K562 (cell line): ENCODE measurements around the gene ZNF763. TPM values are rescaled to one million over a fixed set of nuclear protein-coding genes. Genes with fewer than 3 reads are reported as not detected.

Experiments used
- ATAC-seq: fragments of 200-7000 bp; cut with Tn5 transposase; 3 replicates; pipeline ENCODE4 v1.9.1; 2020; ENCODE audit warnings: moderate library complexity
- BruUV-seq: library from RNA; stranded (reverse); fragments of 400-500 nt; replicated peaks from 2 replicates; lab custom pipeline; 2021; lab: Mats Ljungman, UMichigan
- CTCF ChIA-PET: fragments of 300-600 bp; formaldehyde crosslinking; extraction: SDS; loops from one replicate; lab custom pipeline; 2021; ENCODE audit warnings: low intra/inter-chr PET ratio; lab: Yijun Ruan, JAX
- POLR2A ChIA-PET: fragments of 300-600, 350-650 bp; sonication (Branson Sonifier 250); formaldehyde crosslinking; extraction: SDS; loops from one replicate; lab custom pipeline; 2021; ENCODE audit warnings: antibody characterized with exemption, inconsistent platforms; lab: Yijun Ruan, JAX
- DNase-seq, 4 experiments: peaks; one replicate each; pipeline versions ENCODE4 v3.0.0 to v3.0.0-alpha.2; 2011 to 2018; ENCODE audit warnings: low spot score in 3 of 4, mixed read lengths in 3 of 4; ENCODE audit errors: extremely low read depth in 1 of 4
- FAIRE-seq: peaks from 2 replicates; lab custom pipeline; 2011; peaks lifted over from hg19 to GRCh38; lab: Jason Lieb, UNC
- H2AFZ ChIP-seq: 2 replicates; pipeline ENCODE4 v1.6.0; 2011; ENCODE audit warnings: low read depth, low read length, control low read depth, inconsistent platforms
- H3K27ac ChIP-seq: fragments of 200-600 bp; 3 replicates; pipeline ENCODE4 v1.8.0; 2011; ENCODE audit warnings: low read depth, mild to moderate bottlenecking, control low read depth, inconsistent platforms, low read length, moderate library complexity, mixed read lengths; ENCODE audit errors: extremely low read depth
- H3K27me3 ChIP-seq, 2 experiments: fragments of 300-600 bp in 1 of 2; 2 replicates in 1 of 2; 3 replicates in 1 of 2; pipeline versions ENCODE4 v1.6.0 to v1.8.0; 2011; ENCODE audit warnings: inconsistent platforms in 2 of 2, low read length in 2 of 2, mild to moderate bottlenecking in 1 of 2, mixed read lengths in 1 of 2, moderate library complexity in 1 of 2; ENCODE audit not compliant: control insufficient read depth in 2 of 2, insufficient read depth in 2 of 2
- H3K36me3 ChIP-seq: fragments of 300-600 bp; 3 replicates; pipeline ENCODE4 v1.8.0; 2011; ENCODE audit warnings: mild to moderate bottlenecking, low read length, inconsistent platforms; ENCODE audit not compliant: control insufficient read depth, insufficient read depth
- H3K4me1 ChIP-seq, 2 experiments: fragments of 200-600 bp in 1 of 2; replicated peaks in 1 of 2; 2 replicates in 1 of 2; 3 replicates in 1 of 2; pipeline versions ENCODE4 v1.5.1 to v1.8.0; 2011; ENCODE audit warnings: inconsistent platforms in 2 of 2, low read length in 2 of 2, mild to moderate bottlenecking in 1 of 2, mixed read lengths in 1 of 2, moderate library complexity in 1 of 2; ENCODE audit not compliant: control insufficient read depth in 2 of 2, insufficient read depth in 2 of 2
- H3K4me2 ChIP-seq: 2 replicates; pipeline ENCODE4 v1.6.1; 2011; ENCODE audit warnings: low read length, control low read depth, inconsistent platforms, mixed read lengths; ENCODE audit not compliant: insufficient read depth
- H3K4me3 ChIP-seq: fragments of 200-600 bp; sonication (generic), shearing (Covaris generic); 2 replicates; pipeline ENCODE4 v1.5.1; 2016; ENCODE audit warnings: control low read depth, inconsistent platforms
- H3K79me2 ChIP-seq: fragments of 200-600 bp; 3 replicates; pipeline ENCODE4 v1.8.0; 2011; ENCODE audit warnings: low read length, inconsistent platforms; ENCODE audit not compliant: control insufficient read depth, insufficient read depth
- H3K9ac ChIP-seq, 2 experiments: 2 replicates each; pipeline versions ENCODE4 v1.6.0 to v1.6.1; 2011; ENCODE audit warnings: low read depth in 2 of 2, low read length in 2 of 2, control low read depth in 1 of 2, inconsistent platforms in 1 of 2, mild to moderate bottlenecking in 1 of 2, mixed read lengths in 1 of 2; ENCODE audit not compliant: insufficient read depth in 1 of 2
- H3K9me1 ChIP-seq: one replicate; pipeline ENCODE4 v1.6.0; 2011; ENCODE audit warnings: inconsistent platforms, mild to moderate bottlenecking, low read length, moderate library complexity; ENCODE audit not compliant: control insufficient read depth, insufficient read depth
- H3K9me3 ChIP-seq: replicated peaks from 2 replicates; pipeline ENCODE4 v1.5.1; 2011; ENCODE audit warnings: low read depth, low read length, inconsistent platforms; ENCODE audit not compliant: control insufficient read depth, insufficient read depth
- H4K20me1 ChIP-seq: replicated peaks from 2 replicates; pipeline ENCODE4 v1.6.1; 2011; ENCODE audit warnings: low read length, inconsistent platforms, mixed read lengths; ENCODE audit not compliant: control insufficient read depth, insufficient read depth
- BHLHE40 ChIP-seq: IDR thresholded peaks from 2 replicates; pipeline ENCODE4 v1.6.1; 2011; ENCODE audit warnings: low read length, improper control_type of control experiment
- FOXA1 ChIP-seq: fragments of 450-650 bp; IDR thresholded peaks from 2 replicates; pipeline ENCODE4 v1.6.1; 2016; ENCODE audit warnings: mild to moderate bottlenecking, borderline replicate concordance
- HES1 ChIP-seq: fragments of 450-650 bp; IDR thresholded peaks from 2 replicates; pipeline ENCODE4 v1.6.1; 2016; ENCODE audit warnings: low read depth, mild to moderate bottlenecking, moderate library complexity
- HNRNPK ChIP-seq: fragments of 200-400 bp; formaldehyde crosslinking; IDR thresholded peaks from one replicate; pipeline ENCODE4 v1.6.1; 2018; ENCODE audit warnings: mild to moderate bottlenecking, low read depth, low read length; ENCODE audit not compliant: poor library complexity, severe bottlenecking
- JUND ChIP-seq, 2 experiments: IDR thresholded peaks; 2 replicates in 1 of 2; 3 replicates in 1 of 2; pipeline ENCODE4 v1.6.1; 2011; ENCODE audit warnings: borderline replicate concordance in 2 of 2, low read depth in 2 of 2, low read length in 2 of 2, improper control_type of control experiment in 1 of 2, missing biosample characterization in 1 of 2, missing genetic modification characterization in 1 of 2, missing genetic modification reagents in 1 of 2
- PBX2 ChIP-seq, 2 experiments: IDR thresholded peaks in 1 of 2; conservative IDR thresholded peaks in 1 of 2; 2 replicates each; pipeline ENCODE4 v1.6.1; 2016; ENCODE audit warnings: low read depth in 2 of 2, mild to moderate bottlenecking in 1 of 2, missing compliant biosample characterization in 1 of 2, missing genetic modification characterization in 1 of 2, moderate library complexity in 1 of 2
- PHTF2 ChIP-seq: fragments of 250-450 bp; sonication (Bioruptor Pico); IDR thresholded peaks from 2 replicates; pipeline ENCODE4 v1.5.0; 2021; ENCODE audit warnings: mild to moderate bottlenecking
- PTRF ChIP-seq: fragments of 450-650 bp; IDR thresholded peaks from 2 replicates; pipeline ENCODE4 v1.6.1; 2016; ENCODE audit warnings: mild to moderate bottlenecking, missing genetic modification characterization, missing compliant biosample characterization
- PTTG1 ChIP-seq: fragments of 450-650 bp; IDR thresholded peaks from 2 replicates; pipeline ENCODE4 v1.6.1; 2016; ENCODE audit warnings: low read depth, mild to moderate bottlenecking, missing genetic modification characterization, missing compliant biosample characterization
- RAD21 ChIP-seq, 2 experiments: fragments of 250-450 bp in 1 of 2; fragments of 450-650 bp in 1 of 2; sonication (Bioruptor Pico) in 1 of 2; formaldehyde crosslinking in 1 of 2; IDR thresholded peaks in 1 of 2; conservative IDR thresholded peaks in 1 of 2; 2 replicates each; pipeline versions ENCODE4 v1.4.0 to v1.8.0; 2020 to 2022; ENCODE audit warnings: mild to moderate bottlenecking in 2 of 2, moderate library complexity in 1 of 2
- RFX1 ChIP-seq: fragments of 450-650 bp; IDR thresholded peaks from 2 replicates; pipeline ENCODE4 v1.6.1; 2016; ENCODE audit warnings: mild to moderate bottlenecking, moderate library complexity
- SMAD2 ChIP-seq: fragments of 150-350 bp; IDR thresholded peaks from 2 replicates; pipeline ENCODE4 v1.6.1; 2014; ENCODE audit warnings: low read depth, mild to moderate bottlenecking, low read length
- THAP7 ChIP-seq: fragments of 250-450 bp; sonication (Bioruptor Pico); IDR thresholded peaks from 2 replicates; pipeline ENCODE4 v1.5.0; 2021
- ZKSCAN3 ChIP-seq: fragments of 250-450 bp; sonication (Bioruptor Pico); IDR thresholded peaks from 2 replicates; pipeline ENCODE4 v1.4.0; 2020
- ZNF184 ChIP-seq: sonication (generic); formaldehyde crosslinking; IDR thresholded peaks from 2 replicates; pipeline ENCODE4 v1.5.0; 2020; ENCODE audit warnings: missing genetic modification reagents
- ZNF280B ChIP-seq: fragments of 250-450 bp; sonication (Bioruptor Pico); IDR thresholded peaks from 2 replicates; pipeline ENCODE4 v1.5.1; 2021; ENCODE audit warnings: mild to moderate bottlenecking
- ZNF324 ChIP-seq: fragments of 250-450 bp; sonication (Bioruptor Pico); IDR thresholded peaks from 2 replicates; pipeline ENCODE4 v1.4.0; 2020; ENCODE audit warnings: mild to moderate bottlenecking
- WGBS: fragments of 100-300 bp; shearing (Covaris generic); methylation state at CpG from one replicate; pipeline ENCODE4 v1.1.6; 2016; ENCODE audit warnings: low coverage, mixed read lengths; ENCODE audit not compliant: insufficient coverage; ENCODE audit errors: missing lambda C conversion rate; 5-methylcytosine and 5-hydroxymethylcytosine counted together
- in situ Hi-C: fragments of 300-500 bp; cut with MboI; formaldehyde crosslinking; loops from 4 replicates; pipeline ENCODE4 v1.15.0; 2018; ENCODE audit warnings: inconsistent platforms, mixed read lengths
- intact Hi-C: fragments of 100-400 bp; cut with micrococcal nuclease; formaldehyde crosslinking; loops from 2 replicates; pipeline ENCODE4 v1.14.2; 2022
- polyA plus RNA-seq, 8 experiments: library from polyadenylated mRNA; depleted of rRNA in 4 of 8; stranded (reverse) in 5 of 8; unstranded in 3 of 8; fragments of >200 nt; fragmentation: Nextera tagmentation in 2 of 8; fragmentation: Illumina TruSeq in 1 of 8; extraction: Ambion mirVana in 2 of 8; extraction: Trizol in 1 of 8; gene quantifications; 2 replicates each; pipeline versions ENCODE4 v1.2.1 to v1.2.3, GENCODE V29; 2011 to 2014; ENCODE audit warnings: inconsistent platforms in 1 of 8, missing spikeins in 1 of 8
- total RNA-seq, 7 experiments: library from RNA; depleted of rRNA in 6 of 7; stranded (reverse); fragments of >200 nt in 6 of 7; fragmentation: Illumina TruSeq in 2 of 7; extraction: Trizol in 2 of 7; gene quantifications; 2 replicates each; pipeline versions ENCODE4 v1.2.1 to v1.2.3, GENCODE V29; 2011 to 2021; ENCODE audit warnings: low replicate concordance in 1 of 7

The ZNF763 gene
- total and polyA plus RNA-seq, 9 of the 15 experiments (the other 6 are each of a cell fraction or from before 2014, with no cell fraction given), result 0.08 to 0.28 (median 0.16) TPM; not detected in 3

- no peak for TF ChIP-seq ZNF184
- no peak for TF ChIP-seq PTRF
- TF ChIP-seq BHLHE40, result no peak
- TF ChIP-seq PTTG1, result no peak
- no peak for TF ChIP-seq JUND (IDR thresholded peaks at IDR 0.05; ENCODE audit: borderline replicate concordance, low read depth, low read length)
- no peak for TF ChIP-seq JUND (tag; IDR thresholded peaks at IDR 0.05; ENCODE audit: borderline replicate concordance, low read depth, low read length)
- no peak for TF ChIP-seq THAP7 (CRISPR knock-in tag)
- no peak for TF ChIP-seq RAD21 (CRISPR knock-in tag; conservative IDR thresholded peaks at IDR 0.05 in 1 of 2, IDR thresholded peaks at IDR 0.05 in 1 of 2)
Measured at GRCh38 chr19:11944656-11945055, 20.2 kb upstream of the ZNF763 start (continued).

GRCh38 chr19:11948646-11949045 lies 16.2 kb upstream of the ZNF763 start:
- Histone ChIP-seq H3K4me1 (no peaks in the 10 kb centered on the region), H3K27ac (no peak overlapping the region), H3K4me3 (no peak overlapping the region), H3K4me2 (no peak overlapping the region), H3K36me3 (peaks cover 65% of the 10 kb centered on the region), H2AFZ (no peak overlapping the region), H3K9me3 (peaks cover 68% of the 10 kb centered on the region), H4K20me1 (no peaks in the 10 kb centered on the region), H3K9ac (no peak overlapping the region), H3K27me3 (no peaks in the 10 kb centered on the region), H3K9me1 (no peaks in the 10 kb centered on the region), H3K79me2 (peaks cover 13% of the 10 kb centered on the region; the same call in 2 of the 3 replicates)
- POLR2A ChIA-PET, result no interaction called here
- 98% methylated on average over 3 of the region's 3 CpGs for WGBS
- DNase-seq, result no peak
- BruUV-seq, result TSS peak; percentile 22
- CTCF ChIA-PET, result no interaction called here
- in situ Hi-C loops, result no loop called here
- intact Hi-C loops, result no loop called here
- no peak for ATAC-seq
- FAIRE-seq, result no peak
- no peak for TF ChIP-seq PHTF2
- no peak for TF ChIP-seq ZNF280B (CRISPR knock-in tag)
- TF ChIP-seq SMAD2, result no peak
- no peak for TF ChIP-seq HNRNPK
- no peak for TF ChIP-seq ZNF324 (CRISPR knock-in tag)
- no peak for TF ChIP-seq FOXA1
- TF ChIP-seq ZKSCAN3 (CRISPR knock-in tag), result no peak
- TF ChIP-seq HES1, result no peak
- TF ChIP-seq PBX2 (CRISPR knock-in tag; IDR thresholded peaks at IDR 0.05; ENCODE audit: low read depth), result no peak
- TF ChIP-seq PBX2 (tag; conservative IDR thresholded peaks at IDR 0.05; ENCODE audit: low read depth), result no peak
- no peak for TF ChIP-seq RFX1
